Natural killer cell (primary cell): ENCODE data around the gene RBFOX1. TPM values are rescaled to one million over a fixed set of nuclear protein-coding genes. Genes with fewer than 3 reads are reported as not detected.

Source experiments
- ATAC-seq, 3 donors: fragments of 150-1000 bp in 2 of 3; fragments of 200-7000 bp in 1 of 3; cut with Tn5 transposase; 1 replicate in 1 of 3; 2 replicates in 2 of 3; pipeline ENCODE4 v1.10.0; 2021; ENCODE audit warnings: mild to moderate bottlenecking in 2 of 3, moderate library complexity in 2 of 3
- DNase-seq, 2 donors: peaks; one replicate each; pipeline versions ENCODE4 v3.0.0 to v3.0.0-alpha.2; 2013 to 2021; ENCODE audit warnings: mixed read lengths in 1 of 2
- H3K27ac ChIP-seq: one replicate; pipeline ENCODE4 v1.5.1; 2013; ENCODE audit warnings: mild to moderate bottlenecking, low read length
- H3K27me3 ChIP-seq: one replicate; pipeline ENCODE4 v1.6.1; 2013; ENCODE audit warnings: low read length; ENCODE audit not compliant: control insufficient read depth, insufficient read depth
- H3K36me3 ChIP-seq: one replicate; pipeline ENCODE4 v1.6.1; 2013; ENCODE audit warnings: low read length; ENCODE audit not compliant: control insufficient read depth, insufficient read depth
- H3K4me1 ChIP-seq: one replicate; pipeline ENCODE4 v1.6.1; 2013; ENCODE audit warnings: low read length; ENCODE audit not compliant: control insufficient read depth, insufficient read depth
- H3K4me3 ChIP-seq: one replicate; pipeline ENCODE4 v1.5.1; 2013; ENCODE audit warnings: low read length
- H3K9me3 ChIP-seq: one replicate; pipeline ENCODE4 v1.6.1; 2013; ENCODE audit warnings: low read length; ENCODE audit not compliant: control insufficient read depth, insufficient read depth
- H3K27ac Mint-ChIP-seq, 2 donors: one replicate each; pipeline ENCODE4 v1.8.0; 2022; ENCODE audit warnings: mild to moderate bottlenecking in 2 of 2, mixed read lengths in 2 of 2, moderate library complexity in 1 of 2
- H3K27me3 Mint-ChIP-seq, 2 donors: one replicate each; pipeline ENCODE4 v1.8.0; 2022; ENCODE audit warnings: low read depth in 2 of 2, mixed read lengths in 2 of 2
- H3K36me3 Mint-ChIP-seq: one replicate; pipeline ENCODE4 v1.8.0; 2022; ENCODE audit warnings: mixed read lengths
- H3K4me1 Mint-ChIP-seq, 2 donors: one replicate each; pipeline ENCODE4 v1.8.0; 2022; ENCODE audit warnings: mixed read lengths in 2 of 2
- H3K4me3 Mint-ChIP-seq: one replicate; pipeline ENCODE4 v1.8.0; 2022; ENCODE audit warnings: mild to moderate bottlenecking, moderate library complexity, mixed read lengths
- H3K9me3 Mint-ChIP-seq, 2 donors: one replicate each; pipeline ENCODE4 v1.8.0; 2022; ENCODE audit warnings: mixed read lengths in 2 of 2
- CTCF ChIP-seq: fragments of 200-600 bp; IDR thresholded peaks from one replicate; pipeline ENCODE4 v1.8.0; 2022; ENCODE audit warnings: antibody characterized with exemption
- WGBS: methylation state at CpG from one replicate; pipeline ENCODE4 v1.1.7; 2013; ENCODE audit warnings: missing lambda C conversion rate; ENCODE audit not compliant: insufficient coverage; 5-methylcytosine and 5-hydroxymethylcytosine counted together
- intact Hi-C: fragments of 100-400 bp; cut with micrococcal nuclease; formaldehyde crosslinking; loops from one replicate; pipeline ENCODE4 v1.14.2; 2022
- total RNA-seq, 4 donors: library from RNA; stranded (reverse); fragments of 120-200 nt in 1 of 4; gene quantifications; one replicate each; pipeline versions ENCODE4 v1.2.3 to v1.2.4, GENCODE V29; 2013 to 2022

Gene RBFOX1
- total RNA-seq, 3 donors from 2014 or later (not counting 1 experiment from before 2014, with no cell fraction given): not detected

DNA sequence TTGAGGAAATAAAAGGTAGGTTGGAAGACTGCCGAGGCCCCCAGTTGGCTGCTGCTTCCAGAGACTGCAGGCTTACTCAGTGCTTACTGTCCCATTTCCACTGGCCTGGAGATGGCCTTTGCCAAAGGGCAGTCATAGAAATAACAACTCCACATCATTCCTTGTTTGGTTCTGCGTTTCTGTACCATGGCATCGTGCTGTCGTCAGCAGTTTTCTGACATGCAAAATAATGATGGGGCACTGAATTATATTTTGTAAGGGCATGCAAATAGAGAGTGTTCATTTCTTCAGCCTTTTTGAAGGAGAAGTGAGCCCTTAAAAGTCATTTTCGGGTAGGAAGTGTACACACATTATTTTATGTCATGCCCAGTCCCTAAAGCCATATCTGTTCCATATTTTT lies 88.9 kb downstream of the RBFOX1 start:
- H3K4me3 ChIP-seq: no peak overlapping the region
- no peak for TF ChIP-seq CTCF
- H3K27ac ChIP-seq: no peak overlapping the region
- ATAC-seq (no peak), DNase-seq (no peak)
- Mint-ChIP-seq H3K36me3 (no peaks in the 10 kb centered on the region), H3K27me3 (no peaks in the 10 kb centered on the region), H3K4me3 (no peak overlapping the region), H3K4me1 (no peaks in the 10 kb centered on the region), H3K9me3 (peaks cover 5 to 6% of the 10 kb centered on the region in 2 donors), H3K27ac (no peak overlapping the region)
- no peaks in the 10 kb centered on the region for H3K36me3 ChIP-seq
- H3K9me3 ChIP-seq: no peaks in the 10 kb centered on the region
- H3K4me1 ChIP-seq: no peaks in the 10 kb centered on the region
- no peaks in the 10 kb centered on the region for H3K27me3 ChIP-seq
- 69% methylated on average over 4 of the region's 5 CpGs for WGBS
- intact Hi-C loops: no loop called here

GRCh38 chr16:7422036-7422888 lies 89.6 kb downstream of the RBFOX1 start:
- H3K9me3 ChIP-seq: no peaks in the 10 kb centered on the region
- ATAC-seq: no peak

DNA sequence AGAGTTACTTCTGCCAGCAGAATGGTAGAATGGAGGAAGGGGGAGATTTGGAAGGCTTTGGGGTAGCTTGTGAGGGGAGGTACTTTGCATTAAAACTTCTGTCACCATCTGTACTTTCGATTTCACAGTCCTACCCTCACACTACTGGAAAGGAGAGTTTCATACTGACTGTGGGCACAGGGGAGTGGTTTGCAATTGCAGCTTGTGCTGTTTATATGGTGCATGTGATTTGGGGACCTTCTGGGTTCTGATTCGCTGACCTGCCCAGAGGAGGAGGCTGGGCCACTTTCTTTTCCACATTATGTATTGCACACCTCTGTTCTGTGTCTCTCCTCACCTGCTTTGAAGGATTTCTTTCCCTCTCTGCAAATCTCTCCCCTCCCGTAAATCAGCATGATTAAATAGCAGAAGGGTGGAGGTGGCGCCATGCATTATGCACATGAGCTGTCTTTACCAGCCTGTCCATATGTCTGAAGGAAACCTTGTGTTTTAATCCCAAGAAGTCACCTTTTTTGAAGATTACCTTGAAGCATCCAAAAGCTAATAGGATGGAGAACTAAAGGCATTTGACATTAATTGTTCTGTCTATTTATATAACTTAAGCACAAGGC lies 90.9 kb downstream of the RBFOX1 start:
- TF ChIP-seq CTCF: no peak
- no peak overlapping the region for H3K27ac ChIP-seq
- Mint-ChIP-seq H3K4me3 (no peak overlapping the region), H3K36me3 (no peaks in the 10 kb centered on the region), H3K4me1 (no peaks in the 10 kb centered on the region), H3K27ac (no peak overlapping the region), H3K27me3 (no peaks in the 10 kb centered on the region), H3K9me3 (peaks cover 3 to 5% of the 10 kb centered on the region in 2 donors)
- H3K27me3 ChIP-seq: no peaks in the 10 kb centered on the region
- H3K4me1 ChIP-seq: no peaks in the 10 kb centered on the region
- no peaks in the 10 kb centered on the region for H3K36me3 ChIP-seq
- WGBS: 79% methylated on average over 3 of the region's 4 CpGs
- intact Hi-C loops: no loop called here
- ATAC-seq (no peak), DNase-seq (no peak)
- H3K4me3 ChIP-seq: no peak overlapping the region
- H3K9me3 ChIP-seq: no peaks in the 10 kb centered on the region

More at GRCh38 chr16:7422036-7422888, 89.6 kb downstream of the RBFOX1 start:
- Mint-ChIP-seq H3K4me3 (no peak overlapping the region), H3K9me3 (peaks cover 5 to 6% of the 10 kb centered on the region in 2 donors), H3K36me3 (no peaks in the 10 kb centered on the region), H3K27ac (no peak overlapping the region), H3K27me3 (no peaks in the 10 kb centered on the region), H3K4me1 (no peaks in the 10 kb centered on the region)
- Histone ChIP-seq H3K4me1 (no peaks in the 10 kb centered on the region), H3K36me3 (no peaks in the 10 kb centered on the region), H3K27ac (no peak overlapping the region), H3K4me3 (no peak overlapping the region), H3K27me3 (no peaks in the 10 kb centered on the region)
- no peak for DNase-seq
- intact Hi-C loops: no loop called here
- no peak for TF ChIP-seq CTCF
- WGBS: 91% methylated on average over 18 of the region's 21 CpGs
